ACC112 (cell line): ENCODE measurements around the gene NRXN2.

Source experiments
- H2AFZ ChIP-seq: fragments of 200-600 bp; sonication (generic); one replicate; pipeline ENCODE4 v1.6.0; 2017; ENCODE audit warnings: antibody characterized with exemption, low read length; ENCODE audit not compliant: unreplicated experiment
- H3K27ac ChIP-seq: fragments of 200-600 bp; sonication (generic); 2 replicates; pipeline ENCODE4 v1.5.1; 2014; ENCODE audit warnings: low read depth, mild to moderate bottlenecking, antibody characterized with exemption, low read length, moderate library complexity
- H3K27me3 ChIP-seq: fragments of 200-600 bp; sonication (generic); 2 replicates; pipeline ENCODE4 v1.6.1; 2014; ENCODE audit warnings: mild to moderate bottlenecking, antibody characterized with exemption, low read length, moderate library complexity, mixed read lengths; ENCODE audit not compliant: insufficient read depth
- H3K36me3 ChIP-seq: fragments of 200-600 bp; sonication (generic); 2 replicates; pipeline ENCODE4 v1.6.1; 2016; ENCODE audit warnings: mild to moderate bottlenecking, antibody characterized with exemption, low read length, moderate library complexity, mixed read lengths; ENCODE audit not compliant: insufficient read depth
- H3K4me1 ChIP-seq: fragments of 200-600 bp; sonication (generic); one replicate; pipeline ENCODE4 v1.6.1; 2016; ENCODE audit warnings: low read length, mixed read lengths; ENCODE audit not compliant: insufficient read depth, unreplicated experiment, control insufficient read depth
- H3K4me3 ChIP-seq: fragments of 200-600 bp; sonication (generic); 2 replicates; pipeline ENCODE4 v1.5.1; 2014; ENCODE audit warnings: mild to moderate bottlenecking, low read depth, low read length
- H3K79me2 ChIP-seq: fragments of 200-600 bp; sonication (generic); one replicate; pipeline ENCODE4 v1.6.0; 2016; ENCODE audit warnings: low read length; ENCODE audit not compliant: control insufficient read depth, unreplicated experiment, insufficient read depth

Gene NRXN2

DNA sequence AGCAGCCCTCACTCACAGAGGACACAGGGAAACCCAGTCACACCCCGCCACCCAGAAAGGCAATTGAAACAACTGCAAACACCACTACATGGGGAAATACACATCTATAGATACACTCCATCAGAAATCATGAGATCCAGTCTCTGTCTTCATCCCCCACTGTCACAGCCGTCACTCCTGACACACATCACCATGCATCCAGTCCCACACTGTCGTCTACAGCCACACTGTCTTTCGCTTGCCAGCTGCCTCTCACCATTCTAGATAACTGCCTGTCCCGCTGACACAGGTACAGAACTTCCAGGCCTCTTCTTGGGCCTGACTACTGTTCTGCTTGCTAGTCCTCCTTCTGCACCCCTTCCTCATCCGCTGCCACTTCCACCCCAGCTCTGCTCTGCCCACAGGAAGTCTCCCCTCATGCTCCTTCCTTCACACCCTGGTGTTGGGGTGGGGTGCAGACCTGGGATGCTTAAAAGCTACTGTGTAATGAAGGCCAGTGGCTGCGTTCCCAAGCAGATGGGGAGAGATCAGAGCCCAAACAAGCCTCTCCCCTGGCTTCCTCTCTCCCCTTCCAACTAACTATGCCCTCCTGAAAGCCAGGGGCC lies 89.3 kb downstream of the NRXN2 start:
- Histone ChIP-seq H3K79me2 (no peaks in the 10 kb centered on the region), H2AFZ (no peak overlapping the region), H3K4me1 (no peaks in the 10 kb centered on the region), H3K27ac (no peak overlapping the region), H3K27me3 (peaks cover 17% of the 10 kb centered on the region), H3K36me3 (no peaks in the 10 kb centered on the region), H3K4me3 (no peak overlapping the region)

DNA sequence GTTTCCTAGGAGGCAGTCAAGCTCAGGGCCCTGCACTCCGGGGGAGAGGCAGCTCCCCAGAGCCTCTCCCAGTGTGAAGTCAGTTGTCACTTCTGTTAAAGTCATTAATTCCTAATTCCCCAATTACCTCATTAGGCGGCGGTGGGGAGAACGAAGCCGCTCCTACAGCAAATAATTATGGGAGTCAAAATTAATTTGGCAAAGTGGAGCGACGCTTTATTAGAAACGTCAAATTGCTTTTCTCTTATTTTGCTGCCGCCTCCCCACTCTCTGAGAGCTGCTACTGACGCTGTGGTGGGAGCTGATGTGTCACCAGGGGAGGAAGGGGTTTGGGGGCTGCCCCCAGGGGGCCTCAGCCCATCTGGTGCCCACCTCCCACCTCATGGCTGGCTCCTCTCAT lies 90.3 kb downstream of the NRXN2 start:
- no peaks in the 10 kb centered on the region for H3K36me3 ChIP-seq
- no peaks in the 10 kb centered on the region for H3K4me1 ChIP-seq
- H3K27me3 ChIP-seq: peaks cover 7% of the 10 kb centered on the region
- no peak overlapping the region for H2AFZ ChIP-seq
- H3K27ac ChIP-seq: no peak overlapping the region
- H3K79me2 ChIP-seq: no peaks in the 10 kb centered on the region
- H3K4me3 ChIP-seq: no peak overlapping the region

DNA sequence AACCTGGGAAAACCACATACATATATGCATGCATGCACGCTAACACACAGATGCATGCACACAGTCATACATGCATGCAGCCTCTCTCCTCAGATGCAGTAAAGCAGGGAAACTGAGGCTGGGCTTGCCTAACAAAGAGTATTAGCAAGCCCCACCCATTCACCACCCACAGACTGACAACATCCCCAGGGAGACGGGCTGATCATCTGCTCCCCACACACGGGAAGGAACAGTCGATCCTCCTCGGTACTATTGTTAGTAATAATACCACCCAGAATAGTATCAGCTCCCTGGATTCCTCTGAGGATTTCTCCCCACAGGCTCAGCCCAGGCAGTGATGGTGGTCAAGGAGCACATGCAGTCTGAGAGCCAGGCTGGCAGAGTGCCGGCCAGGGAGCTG lies 90.8 kb downstream of the NRXN2 start:
- Histone ChIP-seq H3K27ac (no peak overlapping the region), H3K4me1 (no peaks in the 10 kb centered on the region), H3K27me3 (0 out of 2 replicates have a peak, but pooled peaks cover 3% of the 10 kb centered on the region), H3K79me2 (no peaks in the 10 kb centered on the region), H3K36me3 (no peaks in the 10 kb centered on the region), H3K4me3 (no peak overlapping the region), H2AFZ (no peak overlapping the region)

DNA sequence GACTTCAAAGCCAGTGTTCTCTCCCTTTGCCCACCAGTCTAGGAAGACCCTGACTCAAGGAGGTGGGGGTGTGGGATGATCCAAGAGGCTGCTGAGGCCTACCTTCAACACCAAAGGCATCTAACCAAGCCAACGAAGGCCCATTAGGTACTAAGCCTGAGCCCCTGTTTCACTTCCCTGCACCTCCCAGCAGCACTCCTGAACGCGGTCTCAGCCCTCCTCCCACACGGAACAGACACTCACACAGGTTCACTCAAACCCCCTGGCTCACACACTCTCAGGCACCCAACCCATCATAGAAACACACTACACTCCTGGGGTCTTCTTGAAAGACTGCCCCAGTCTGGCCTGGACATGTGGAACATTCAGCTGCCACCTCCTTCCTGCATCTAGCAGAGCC lies 91.3 kb downstream of the NRXN2 start:
- H3K4me3 ChIP-seq: no peak overlapping the region
- H3K27me3 ChIP-seq: no peaks in the 10 kb centered on the region
- H2AFZ ChIP-seq: no peak overlapping the region
- no peaks in the 10 kb centered on the region for H3K4me1 ChIP-seq
- H3K36me3 ChIP-seq: no peaks in the 10 kb centered on the region
- no peaks in the 10 kb centered on the region for H3K79me2 ChIP-seq
- no peak overlapping the region for H3K27ac ChIP-seq

DNA sequence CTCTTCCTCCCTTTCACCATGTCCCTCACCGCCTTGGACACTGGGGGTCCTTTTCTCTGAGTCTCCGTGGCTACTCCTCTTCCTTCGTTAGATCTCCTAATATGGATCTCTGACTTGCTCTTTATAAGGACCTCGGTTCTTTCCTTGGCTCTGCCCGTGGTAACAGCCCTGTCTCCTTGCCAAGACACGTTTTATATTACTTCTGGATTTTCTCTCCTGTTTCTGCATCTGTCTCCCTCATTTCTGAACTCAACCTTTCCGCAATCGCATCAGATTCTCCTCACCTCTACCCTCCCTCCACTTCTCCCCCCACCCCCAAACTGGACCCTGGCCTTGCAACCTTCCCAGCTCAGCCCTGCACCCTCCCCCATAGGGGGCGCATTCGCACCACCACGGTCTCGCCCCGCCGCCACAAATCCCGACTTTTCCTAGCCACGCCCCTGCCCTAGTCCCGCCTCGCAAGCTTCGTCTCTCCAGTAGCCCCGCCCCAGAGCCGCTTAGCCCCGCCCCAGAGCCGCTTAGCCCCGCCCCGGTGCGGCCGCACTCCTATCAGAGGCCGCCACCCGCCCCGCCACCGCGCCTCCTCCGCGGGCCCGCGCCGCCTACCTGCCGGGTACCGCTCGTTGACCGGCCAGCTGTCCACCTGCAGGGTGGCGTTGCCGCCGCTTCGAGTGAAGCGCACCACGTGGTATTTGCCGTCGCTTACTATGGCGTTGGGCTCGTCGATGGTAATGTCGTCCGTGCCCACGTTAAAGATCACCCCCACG lies 93.0 kb downstream of the NRXN2 start:
- Histone ChIP-seq H2AFZ (no peak overlapping the region), H3K4me1 (no peaks in the 10 kb centered on the region), H3K27me3 (no peaks in the 10 kb centered on the region), H3K27ac (no peak overlapping the region), H3K4me3 (no peak overlapping the region), H3K36me3 (no peaks in the 10 kb centered on the region), H3K79me2 (no peaks in the 10 kb centered on the region)

DNA sequence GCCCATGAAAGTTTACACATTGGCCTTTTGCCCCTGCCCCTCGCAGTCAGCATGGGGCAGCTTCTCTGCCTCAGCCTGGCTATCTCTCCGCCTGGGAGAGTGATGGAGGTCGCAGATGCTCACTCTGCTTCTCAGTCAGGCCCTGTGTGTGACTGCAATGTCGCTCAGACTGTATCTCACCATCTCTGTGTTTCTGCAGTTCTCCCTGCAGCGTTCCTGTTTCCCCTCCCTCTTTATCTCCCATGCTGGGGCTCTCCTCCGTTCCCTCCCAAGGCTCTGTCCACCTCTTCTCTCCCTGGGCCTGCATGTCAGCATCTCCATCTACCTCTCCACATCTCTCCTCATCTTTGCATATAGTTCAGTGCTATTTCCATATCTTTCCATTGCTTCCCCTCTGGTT lies 93.9 kb downstream of the NRXN2 start:
- H3K27ac ChIP-seq: no peak overlapping the region
- no peaks in the 10 kb centered on the region for H3K36me3 ChIP-seq
- H3K4me3 ChIP-seq: no peak overlapping the region
- no peaks in the 10 kb centered on the region for H3K4me1 ChIP-seq
- H3K79me2 ChIP-seq: no peaks in the 10 kb centered on the region
- no peaks in the 10 kb centered on the region for H3K27me3 ChIP-seq
- H2AFZ ChIP-seq: no peak overlapping the region

DNA sequence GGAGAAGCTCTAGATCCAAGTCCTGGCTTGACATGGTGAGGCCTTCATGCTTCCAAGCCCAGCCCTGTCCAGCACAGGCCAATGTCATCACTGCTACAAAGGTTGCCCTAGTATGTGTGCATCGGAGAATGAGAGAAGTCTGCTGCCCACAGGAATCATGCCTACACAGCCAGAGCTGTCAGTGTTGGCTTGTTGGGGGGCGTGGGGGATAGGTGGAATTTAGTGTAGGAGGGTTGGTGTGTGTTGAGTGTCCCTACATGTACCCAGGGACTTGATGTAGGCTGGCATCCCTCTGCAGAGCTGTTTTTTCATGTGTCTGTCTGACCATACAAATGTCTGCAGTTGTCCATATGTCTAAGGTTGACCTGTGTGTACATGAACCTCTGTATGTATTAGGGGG lies 94.4 kb downstream of the NRXN2 start:
- H3K27ac ChIP-seq: no peak overlapping the region
- no peak overlapping the region for H2AFZ ChIP-seq
- no peaks in the 10 kb centered on the region for H3K27me3 ChIP-seq
- no peaks in the 10 kb centered on the region for H3K36me3 ChIP-seq
- H3K4me1 ChIP-seq: no peaks in the 10 kb centered on the region
- H3K4me3 ChIP-seq: no peak overlapping the region
- H3K79me2 ChIP-seq: no peaks in the 10 kb centered on the region

DNA sequence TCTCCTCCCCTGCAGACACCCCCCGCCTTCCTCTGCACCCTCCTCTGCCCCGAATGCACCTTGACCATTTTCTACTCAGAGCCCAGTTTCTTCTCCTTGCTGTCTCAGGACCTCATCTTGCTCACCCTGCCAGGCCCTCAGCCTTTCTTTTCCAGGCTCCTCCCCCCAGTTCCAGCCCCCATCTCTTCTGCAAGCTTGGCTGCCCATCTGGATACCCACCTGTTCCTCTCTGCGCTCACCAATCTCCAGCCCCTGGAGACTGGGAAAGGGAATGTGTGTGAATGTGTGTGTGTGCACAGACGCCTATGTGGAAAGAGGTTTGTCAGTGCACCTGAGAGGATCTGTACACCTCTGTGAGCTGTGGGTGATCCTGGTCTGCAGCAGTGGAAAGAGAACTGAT lies 95.6 kb downstream of the NRXN2 start:
- Histone ChIP-seq H3K4me1 (no peaks in the 10 kb centered on the region), H3K4me3 (no peak overlapping the region), H3K27ac (no peak overlapping the region), H3K79me2 (no peaks in the 10 kb centered on the region), H3K27me3 (no peaks in the 10 kb centered on the region), H3K36me3 (no peaks in the 10 kb centered on the region), H2AFZ (no peak overlapping the region)

DNA sequence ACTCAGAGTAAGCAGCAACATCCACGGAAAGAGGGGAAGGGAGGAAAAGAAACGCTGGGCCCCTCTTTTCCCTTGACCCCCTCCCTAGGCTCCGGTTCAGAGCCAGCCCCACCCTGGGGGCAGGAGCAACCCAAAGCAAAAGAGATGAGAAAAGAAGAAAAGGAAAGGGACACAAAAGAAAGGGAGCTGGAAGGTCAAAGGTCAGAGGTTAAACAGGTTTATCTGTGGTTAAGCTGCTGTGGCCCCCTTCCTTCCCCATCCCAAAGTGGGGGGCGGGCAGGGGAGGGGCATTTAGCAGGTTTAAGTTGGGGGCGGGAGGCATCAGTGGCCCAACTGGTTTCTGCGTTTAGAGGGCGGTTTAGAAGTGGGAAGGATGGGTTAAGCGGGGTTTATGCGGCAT lies 96.4 kb downstream of the NRXN2 start:
- Histone ChIP-seq H3K4me1 (no peaks in the 10 kb centered on the region), H3K27ac (no peak overlapping the region), H3K79me2 (no peaks in the 10 kb centered on the region), H3K36me3 (no peaks in the 10 kb centered on the region), H2AFZ (no peak overlapping the region), H3K4me3 (no peak overlapping the region), H3K27me3 (no peaks in the 10 kb centered on the region)

DNA sequence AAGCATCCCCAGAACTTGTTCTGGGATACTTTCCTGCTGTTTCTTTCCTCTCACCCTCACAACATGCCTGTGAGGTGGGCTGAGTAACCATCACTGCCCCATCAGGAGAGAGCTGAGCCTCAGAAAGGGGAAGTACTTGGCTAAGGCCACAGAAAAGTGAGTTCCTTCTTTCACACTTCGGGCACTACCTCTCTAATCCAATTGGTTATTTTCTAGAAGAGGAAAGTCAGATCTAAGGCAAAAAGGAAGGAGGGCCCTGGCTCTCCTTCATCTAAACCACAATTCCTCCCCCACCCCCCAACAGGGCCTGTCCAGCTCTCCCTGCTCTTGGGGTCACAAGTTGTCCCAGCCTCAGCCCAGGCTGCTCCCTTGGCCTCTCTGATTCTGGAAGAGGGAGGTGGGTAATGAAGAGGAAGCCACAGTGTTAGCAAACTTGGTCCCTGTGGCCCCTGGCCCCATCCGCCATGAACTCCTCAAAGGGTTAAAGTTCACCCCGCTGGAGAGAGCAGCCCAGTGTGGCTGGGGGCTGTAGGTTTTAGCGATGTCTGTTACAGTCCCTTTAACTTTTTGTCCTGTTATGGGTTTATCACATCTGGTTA lies 98.0 kb downstream of the NRXN2 start:
- H3K36me3 ChIP-seq: no peaks in the 10 kb centered on the region
- no peak overlapping the region for H2AFZ ChIP-seq
- no peak overlapping the region for H3K4me3 ChIP-seq
- H3K27me3 ChIP-seq: no peaks in the 10 kb centered on the region
- H3K27ac ChIP-seq: no peak overlapping the region
- no peaks in the 10 kb centered on the region for H3K4me1 ChIP-seq
- no peaks in the 10 kb centered on the region for H3K79me2 ChIP-seq

DNA sequence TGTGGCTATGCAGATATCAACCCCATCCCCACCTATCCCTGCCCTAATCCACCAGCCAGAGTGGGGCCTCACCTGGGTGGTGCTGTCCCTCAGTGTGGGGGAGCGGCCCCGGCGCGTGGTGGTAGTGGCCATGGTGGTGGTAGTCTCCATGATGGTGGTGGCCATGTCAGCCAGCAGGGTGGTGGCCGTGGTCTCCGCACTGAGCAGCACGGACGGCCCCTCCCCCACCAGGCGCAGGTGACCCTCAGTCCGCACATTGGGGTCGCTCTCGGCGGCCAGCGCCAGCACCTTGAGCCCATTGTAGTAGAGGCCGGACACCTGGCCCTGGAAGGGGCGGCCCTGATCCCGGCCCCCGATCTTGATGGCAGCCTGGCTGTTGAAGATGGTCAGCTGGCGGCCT lies 100.3 kb downstream of the NRXN2 start:
- Histone ChIP-seq H2AFZ (no peak overlapping the region), H3K4me1 (no peaks in the 10 kb centered on the region), H3K27me3 (no peaks in the 10 kb centered on the region), H3K4me3 (no peak overlapping the region), H3K36me3 (no peaks in the 10 kb centered on the region), H3K79me2 (no peaks in the 10 kb centered on the region), H3K27ac (no peak overlapping the region)
